Stimulated activated CD8-positive, alpha-beta memory T cell treated with anti-CD3 and anti-CD28 coated beads, Interleukin-12 subunit alpha, Interleukin-12 subunit beta, amount 100 ng/mL, for 24 hours (primary cell): ENCODE results near the gene MYOCOS.
"Not testable (repeated sequence)": the region's sequence is repeated elsewhere in the genome, so short reads cannot be mapped to it uniquely, and the experiment has no call there.

Source experiments
- DNase-seq: peaks from one replicate; pipeline ENCODE4 v3.0.0-alpha.2; 2020; ENCODE audit errors: extremely low read depth

MYOCOS gene

GRCh38 chr1:171622152-171622462, at the start of gene MYOCOS:
Gene MYOCOS, plus strand, starts transcription at chr1:171622243. Its CDS starts 1,641 bp downstream, at chr1:171623884.
- DNase-seq = no peak

- DNase-seq = no peak
Measured at GRCh38 chr1:171576144-171576543, 45.9 kb upstream of the MYOCOS start.

GRCh38 chr1:171581226-171581625, 40.8 kb upstream of the MYOCOS start:
- DNase-seq = no peak

GRCh38 chr1:171581766-171582165, 40.3 kb upstream of the MYOCOS start:
- DNase-seq = no peak

- DNase-seq = no peak
Measured at GRCh38 chr1:171582589-171582988, 39.5 kb upstream of the MYOCOS start.

- DNase-seq = no peak
Measured at GRCh38 chr1:171583591-171584201, 38.3 kb upstream of the MYOCOS start.

- no peak for DNase-seq
Measured at GRCh38 chr1:171585715-171586114, 36.3 kb upstream of the MYOCOS start.

GRCh38 chr1:171588230-171588629, 33.8 kb upstream of the MYOCOS start:
- DNase-seq = no peak

GRCh38 chr1:171590022-171590421, 32.0 kb upstream of the MYOCOS start:
- DNase-seq = no peak

- no peak for DNase-seq
Measured at GRCh38 chr1:171595324-171595723, 26.7 kb upstream of the MYOCOS start.

- DNase-seq = no peak
Measured at GRCh38 chr1:171596119-171596518, 25.9 kb upstream of the MYOCOS start.

GRCh38 chr1:171596705-171597104, 25.3 kb upstream of the MYOCOS start:
- no peak for DNase-seq

- no peak for DNase-seq
Measured at GRCh38 chr1:171597203-171597602, 24.8 kb upstream of the MYOCOS start.

- DNase-seq = not testable (repeated sequence)
Measured at GRCh38 chr1:171600310-171600709, 21.7 kb upstream of the MYOCOS start.

- no peak for DNase-seq
Measured at GRCh38 chr1:171600862-171601261, 21.2 kb upstream of the MYOCOS start.

GRCh38 chr1:171603042-171603441, 19.0 kb upstream of the MYOCOS start:
- DNase-seq = not testable (repeated sequence)

- no peak for DNase-seq
Measured at GRCh38 chr1:171606402-171606941, 15.6 kb upstream of the MYOCOS start.

GRCh38 chr1:171610385-171610784, 11.7 kb upstream of the MYOCOS start:
- no peak for DNase-seq

GRCh38 chr1:171611306-171611705, 10.7 kb upstream of the MYOCOS start:
- no peak for DNase-seq

GRCh38 chr1:171613282-171613681, 8.8 kb upstream of the MYOCOS start:
- no peak for DNase-seq

GRCh38 chr1:171615122-171615906, 6.7 kb upstream of the MYOCOS start:
- DNase-seq = not testable (repeated sequence)

GRCh38 chr1:171616586-171616985, 5.5 kb upstream of the MYOCOS start:
- no peak for DNase-seq

- no peak for DNase-seq
Measured at GRCh38 chr1:171623651-171624331, 1.7 kb downstream of the MYOCOS start.
